Neural progenitor cell (in vitro differentiated cells): Measurements from ENCODE around the gene PIGN. TPM values are rescaled to one million over a fixed set of nuclear protein-coding genes. Genes with fewer than 3 reads are reported as not detected.

Source experiments
- DNase-seq: peaks from one replicate; pipeline ENCODE4 v3.0.0-alpha.2; 2016; ENCODE audit warnings: low spot score
- H2AFZ ChIP-seq: fragments of 200-600 bp; sonication (generic); replicated peaks from 2 replicates; pipeline ENCODE4 v1.6.1; 2016; ENCODE audit warnings: antibody characterized with exemption
- H3F3A ChIP-seq: fragments of 200-600 bp; sonication (generic); 2 replicates; pipeline ENCODE4 v1.6.1; 2016; ENCODE audit warnings: antibody characterized with exemption, low read depth
- H3K27ac ChIP-seq: fragments of 200-600 bp; sonication (generic); 2 replicates; pipeline ENCODE4 v1.5.1; 2016; ENCODE audit warnings: mild to moderate bottlenecking
- H3K27me3 ChIP-seq: fragments of 200-600 bp; sonication (generic); 2 replicates; pipeline ENCODE4 v1.6.1; 2016; ENCODE audit warnings: mild to moderate bottlenecking, moderate library complexity
- H3K36me3 ChIP-seq: fragments of 200-600 bp; sonication (generic); 2 replicates; pipeline ENCODE4 v1.5.1; 2016
- H3K4me1 ChIP-seq: fragments of 200-600 bp; sonication (generic); 2 replicates; pipeline ENCODE4 v1.6.1; 2016; ENCODE audit warnings: mixed run types
- H3K4me2 ChIP-seq: fragments of 200-600 bp; sonication (generic); 2 replicates; pipeline ENCODE4 v1.6.1; 2016
- H3K4me3 ChIP-seq: fragments of 200-600 bp; sonication (generic); 2 replicates; pipeline ENCODE4 v1.5.1; 2016
- H3K79me2 ChIP-seq: fragments of 200-600 bp; sonication (generic); 2 replicates; pipeline ENCODE4 v1.6.1; 2016; ENCODE audit warnings: low read depth
- H3K9ac ChIP-seq: fragments of 200-600 bp; sonication (generic); 2 replicates; pipeline ENCODE4 v1.6.1; 2016
- H3K9me3 ChIP-seq: fragments of 200-600 bp; sonication (generic); 2 replicates; pipeline ENCODE4 v1.5.1; 2016; ENCODE audit warnings: low read depth
- H4K20me1 ChIP-seq: fragments of 200-600 bp; sonication (generic); 2 replicates; pipeline ENCODE4 v1.6.1; 2016; ENCODE audit warnings: low read depth
- H3K27ac Mint-ChIP-seq: 3 replicates; pipeline ENCODE4 v1.8.0; 2021; ENCODE audit warnings: mixed read lengths
- H3K27me3 Mint-ChIP-seq: 2 replicates; pipeline ENCODE4 v1.8.0; 2022; ENCODE audit warnings: low read depth, mild to moderate bottlenecking, inconsistent platforms, moderate library complexity, mixed read lengths; ENCODE audit not compliant: insufficient read depth
- H3K36me3 Mint-ChIP-seq: 3 replicates; pipeline ENCODE4 v1.8.0; 2021; ENCODE audit warnings: mixed read lengths
- H3K4me1 Mint-ChIP-seq: 3 replicates; pipeline ENCODE4 v1.8.0; 2021; ENCODE audit warnings: mixed read lengths
- H3K4me3 Mint-ChIP-seq: 3 replicates; pipeline ENCODE4 v1.8.0; 2021; ENCODE audit warnings: mild to moderate bottlenecking, moderate library complexity, mixed read lengths
- H3K9me3 Mint-ChIP-seq: 3 replicates; pipeline ENCODE4 v1.8.0; 2020; ENCODE audit warnings: mixed read lengths
- EZH2 ChIP-seq: fragments of 200-600 bp; sonication (generic); IDR thresholded peaks from 2 replicates; pipeline ENCODE4 v1.6.1; 2017; ENCODE audit warnings: antibody characterized with exemption, mild to moderate bottlenecking, moderate library complexity
- EZH2phosphoT487 ChIP-seq: fragments of 200-600 bp; sonication (generic); IDR thresholded peaks from 2 replicates; pipeline ENCODE4 v1.6.1; 2017; ENCODE audit warnings: antibody characterized with exemption
- total RNA-seq: library from RNA; depleted of rRNA; stranded (reverse); fragments of >200 nt; gene quantifications from 2 replicates; pipeline ENCODE4 v1.2.3, GENCODE V29; 2015; ENCODE audit warnings: low replicate concordance
- TF ChIP-seq, protein P1 (sequence below): fragments of 200-600 bp; sonication (generic); IDR thresholded peaks from 2 replicates; pipeline ENCODE4 v1.5.1; 2017; ENCODE audit warnings: antibody characterized with exemption, mild to moderate bottlenecking

The PIGN gene
- total RNA-seq, 1 donor from 2014 or later = 48.9 TPM

DNA sequence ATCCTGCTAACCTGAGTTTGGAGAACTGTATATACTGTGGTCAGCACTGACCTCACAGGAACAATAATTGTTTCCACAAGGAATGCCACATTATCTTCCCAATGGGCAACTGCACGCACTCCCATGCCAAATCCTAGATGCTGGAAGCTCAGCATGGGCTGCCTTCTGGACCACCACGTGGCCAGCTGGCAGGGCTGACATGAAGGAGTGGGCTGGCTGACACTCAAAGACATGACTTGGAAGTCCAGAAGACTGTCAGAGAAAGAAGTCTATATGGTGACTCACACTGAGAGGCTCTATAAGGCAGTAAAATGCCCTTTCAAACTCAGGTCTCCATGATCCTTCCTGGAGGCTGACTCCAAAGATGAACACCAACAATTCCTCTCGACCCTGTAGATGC, 195.7 kb downstream of the PIGN start:
- no peak for DNase-seq
- H3K4me1 Mint-ChIP-seq = peaks cover 17% of the 10 kb centered on the region
- Histone ChIP-seq H3K4me3 (no peak overlapping the region), H3F3A (no peaks in the 10 kb centered on the region), H3K36me3 (no peaks in the 10 kb centered on the region), H3K79me2 (no peaks in the 10 kb centered on the region), H3K9me3 (no peaks in the 10 kb centered on the region), H3K27me3 (no peaks in the 10 kb centered on the region), H3K27ac (no peak overlapping the region), H3K4me1 (no peaks in the 10 kb centered on the region), H2AFZ (no peak overlapping the region), H4K20me1 (no peaks in the 10 kb centered on the region), H3K9ac (no peak overlapping the region), H3K4me2 (no peak overlapping the region)
- no peaks in the 10 kb centered on the region for H3K36me3 Mint-ChIP-seq
- TF ChIP-seq EZH2 (no peak), EZH2phosphoT487 (no peak)
- TF ChIP-seq, protein P1, sequence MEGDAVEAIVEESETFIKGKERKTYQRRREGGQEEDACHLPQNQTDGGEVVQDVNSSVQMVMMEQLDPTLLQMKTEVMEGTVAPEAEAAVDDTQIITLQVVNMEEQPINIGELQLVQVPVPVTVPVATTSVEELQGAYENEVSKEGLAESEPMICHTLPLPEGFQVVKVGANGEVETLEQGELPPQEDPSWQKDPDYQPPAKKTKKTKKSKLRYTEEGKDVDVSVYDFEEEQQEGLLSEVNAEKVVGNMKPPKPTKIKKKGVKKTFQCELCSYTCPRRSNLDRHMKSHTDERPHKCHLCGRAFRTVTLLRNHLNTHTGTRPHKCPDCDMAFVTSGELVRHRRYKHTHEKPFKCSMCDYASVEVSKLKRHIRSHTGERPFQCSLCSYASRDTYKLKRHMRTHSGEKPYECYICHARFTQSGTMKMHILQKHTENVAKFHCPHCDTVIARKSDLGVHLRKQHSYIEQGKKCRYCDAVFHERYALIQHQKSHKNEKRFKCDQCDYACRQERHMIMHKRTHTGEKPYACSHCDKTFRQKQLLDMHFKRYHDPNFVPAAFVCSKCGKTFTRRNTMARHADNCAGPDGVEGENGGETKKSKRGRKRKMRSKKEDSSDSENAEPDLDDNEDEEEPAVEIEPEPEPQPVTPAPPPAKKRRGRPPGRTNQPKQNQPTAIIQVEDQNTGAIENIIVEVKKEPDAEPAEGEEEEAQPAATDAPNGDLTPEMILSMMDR = no peak
- no peaks in the 10 kb centered on the region for H3K9me3 Mint-ChIP-seq
- H3K27me3 Mint-ChIP-seq = no peaks in the 10 kb centered on the region
- H3K27ac Mint-ChIP-seq = no peak overlapping the region
- H3K4me3 Mint-ChIP-seq = no peak overlapping the region

Other genes with a start within 250 kb of the PIGN start
- gene RELCH, start 199 bp upstream of the PIGN start, total RNA-seq = 27.9 and 40.9 TPM in 2 replicates
- gene TNFRSF11A, start 138.3 kb upstream of the PIGN start, total RNA-seq = 0.47 and 1.1 TPM in 2 replicates